ENCODE results near the gene COL23A1. TPM values are rescaled to one million over a fixed set of nuclear protein-coding genes. Genes with fewer than 3 reads are reported as not detected.
A peak's percentile ranks its signal among the peaks of the same experiment; 100 is the strongest.

COL23A1 gene
- total RNA-seq, 2 donors from 2014 or later = 0.17 to 0.19 TPM

DNA sequence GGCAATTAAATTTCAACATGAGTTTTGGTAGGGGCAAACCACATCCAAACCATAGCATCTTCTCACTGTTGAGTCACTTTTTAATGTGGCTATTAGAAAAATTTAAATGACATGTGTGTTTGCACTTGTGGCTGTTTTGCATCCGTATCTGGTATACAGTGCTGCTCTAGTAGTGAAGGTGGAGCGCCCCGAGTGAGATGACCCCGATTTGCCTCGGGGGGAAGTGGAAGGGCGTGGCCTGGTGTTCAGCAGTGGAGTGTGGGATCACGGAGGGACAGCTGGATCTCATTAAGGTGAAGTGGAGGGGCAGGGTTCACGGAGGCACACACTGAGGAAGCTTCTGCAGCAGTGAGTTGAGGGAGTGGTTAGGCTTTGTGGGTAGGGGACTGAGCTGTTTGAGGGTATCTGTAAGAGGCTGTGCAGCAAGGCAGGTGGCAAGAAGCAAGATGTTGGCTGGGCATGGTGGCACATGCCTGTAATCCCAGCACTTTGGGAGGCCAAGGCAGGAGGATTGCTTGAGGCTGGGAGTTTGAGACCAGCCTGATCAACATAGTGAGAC, 396.9 kb downstream of the COL23A1 start:
- peaks cover 31 to 39% of the 10 kb centered on the region in 2 donors for H3K4me1 Mint-ChIP-seq (ENCODE audit: low read depth in 2 of 2)
- DNase-seq (ENCODE audit: low spot score) (no peak), ATAC-seq (peak; percentile 2 to 47)
- H3K27me3 Mint-ChIP-seq = no peaks in the 10 kb centered on the region
- peak overlapping the region; percentile 13 to 88 for H3K27ac Mint-ChIP-seq
- H3K36me3 Mint-ChIP-seq = no peaks in the 10 kb centered on the region
- H3K4me3 Mint-ChIP-seq = peak overlapping the region; percentile 75
- no peaks in the 10 kb centered on the region for H3K9me3 Mint-ChIP-seq

DNA sequence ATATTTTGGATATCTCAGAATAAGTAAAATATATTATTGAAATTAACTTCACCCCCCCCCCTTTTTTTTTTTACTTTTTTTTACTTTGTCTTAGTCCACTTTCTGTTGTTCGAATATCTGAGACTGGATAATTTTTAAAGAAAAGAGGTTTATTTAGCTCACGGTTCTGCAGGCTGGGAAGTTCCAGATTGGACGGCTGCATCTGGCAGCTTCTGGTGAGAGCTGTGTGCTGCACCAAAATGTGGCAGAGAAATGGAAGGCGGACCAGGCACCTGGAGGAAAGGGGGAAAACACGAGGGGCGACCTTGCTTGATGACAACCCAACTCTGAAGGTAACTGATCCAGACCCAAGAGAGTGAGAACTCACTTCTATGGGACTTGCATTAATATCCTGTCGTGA, 397.4 kb downstream of the COL23A1 start:
- Mint-ChIP-seq H3K27me3 (no peaks in the 10 kb centered on the region), H3K27ac (peak overlapping the region; percentile 13 to 88), H3K9me3 (no peaks in the 10 kb centered on the region), H3K4me3 (peak overlapping the region; percentile 75), H3K4me1 (ENCODE audit: low read depth in 2 of 2) (peaks cover 31 to 39% of the 10 kb centered on the region in 2 donors), H3K36me3 (no peaks in the 10 kb centered on the region)
- DNase-seq (ENCODE audit: low spot score) (no peak), ATAC-seq (no peak)

DNA sequence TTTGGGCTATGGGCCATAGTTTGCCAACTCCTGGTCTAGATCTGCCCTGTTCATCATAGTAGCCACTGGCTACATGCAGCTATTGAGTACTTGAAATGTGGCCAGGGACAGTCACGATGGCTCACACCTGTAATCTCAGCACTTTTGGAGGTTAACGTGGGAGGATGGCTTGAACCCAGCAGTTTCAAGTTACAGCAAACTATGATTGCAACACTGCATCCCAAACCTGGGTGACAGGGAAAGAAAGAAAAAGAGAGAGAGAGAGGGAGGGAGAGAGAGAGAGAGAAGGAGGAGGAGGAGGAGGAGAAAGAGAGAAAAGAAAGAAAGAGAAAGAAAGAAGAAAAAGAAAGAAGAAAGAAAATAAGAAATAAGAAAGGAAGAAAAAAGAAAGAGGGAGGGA, 397.9 kb downstream of the COL23A1 start:
- no peaks in the 10 kb centered on the region for H3K27me3 Mint-ChIP-seq

GRCh38 chr5:178191661-178192060, 398.5 kb downstream of the COL23A1 start:
- ATAC-seq = no peak
- H3K36me3 Mint-ChIP-seq = no peaks in the 10 kb centered on the region
- no peak overlapping the region for H3K4me3 Mint-ChIP-seq
- H3K4me1 Mint-ChIP-seq (ENCODE audit: low read depth in 2 of 2) = peaks cover 31 to 37% of the 10 kb centered on the region in 2 donors
- no peak for DNase-seq (ENCODE audit: low spot score)
- H3K27me3 Mint-ChIP-seq = no peaks in the 10 kb centered on the region
- H3K27ac Mint-ChIP-seq = no peak overlapping the region
- H3K9me3 Mint-ChIP-seq = no peaks in the 10 kb centered on the region

More for the DNA sequence above, 397.9 kb downstream of the COL23A1 start:
- Mint-ChIP-seq H3K4me3 (peak overlapping the region; percentile 43), H3K27ac (no peak overlapping the region), H3K4me1 (ENCODE audit: low read depth in 2 of 2) (peaks cover 31 to 39% of the 10 kb centered on the region in 2 donors), H3K9me3 (no peaks in the 10 kb centered on the region), H3K36me3 (no peaks in the 10 kb centered on the region)
- no peak for ATAC-seq
- no peak for DNase-seq (ENCODE audit: low spot score)

DNA sequence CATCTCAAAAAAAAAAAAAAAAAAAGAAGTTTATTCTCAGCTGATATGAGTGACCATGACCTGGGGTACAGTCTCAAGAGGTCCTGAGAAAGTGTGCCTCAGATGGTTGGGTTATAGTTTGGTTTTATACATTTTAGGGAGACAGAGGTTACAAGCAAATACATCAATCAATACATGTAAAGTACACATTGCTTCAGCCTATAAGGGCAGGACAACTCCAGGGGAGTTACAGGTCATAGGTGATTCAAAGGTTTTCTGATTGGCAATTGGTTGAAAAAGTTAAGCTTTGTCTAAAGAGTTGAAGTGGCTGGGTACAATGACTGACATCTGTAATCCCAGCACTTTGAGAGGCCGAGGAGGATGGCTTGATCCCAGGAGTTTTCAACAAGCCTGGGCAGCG, 400.8 kb downstream of the COL23A1 start:
- DNase-seq (ENCODE audit: low spot score) (no peak), ATAC-seq (no peak)
- H3K27me3 Mint-ChIP-seq = no peaks in the 10 kb centered on the region
- no peak overlapping the region for H3K4me3 Mint-ChIP-seq
- no peaks in the 10 kb centered on the region for H3K36me3 Mint-ChIP-seq
- H3K9me3 Mint-ChIP-seq = no peaks in the 10 kb centered on the region
- peaks cover 19 to 25% of the 10 kb centered on the region in 2 donors for H3K4me1 Mint-ChIP-seq (ENCODE audit: low read depth in 2 of 2)
- no peak overlapping the region for H3K27ac Mint-ChIP-seq

Other genes with a start within 250 kb of the COL23A1 start
- gene CLK4, start 36.7 kb upstream of the COL23A1 start, total RNA-seq = 10 to 100 TPM; 22.3 to 25.4 TPM
- 10 to 100 TPM in 1 of 2 donors, 1 to 10 TPM in 1; 7.5 to 13.0 TPM for gene ZNF354A, start 140.3 kb upstream of the COL23A1 start, total RNA-seq